ENCODE measurements around the gene CLHC1.

DNA sequence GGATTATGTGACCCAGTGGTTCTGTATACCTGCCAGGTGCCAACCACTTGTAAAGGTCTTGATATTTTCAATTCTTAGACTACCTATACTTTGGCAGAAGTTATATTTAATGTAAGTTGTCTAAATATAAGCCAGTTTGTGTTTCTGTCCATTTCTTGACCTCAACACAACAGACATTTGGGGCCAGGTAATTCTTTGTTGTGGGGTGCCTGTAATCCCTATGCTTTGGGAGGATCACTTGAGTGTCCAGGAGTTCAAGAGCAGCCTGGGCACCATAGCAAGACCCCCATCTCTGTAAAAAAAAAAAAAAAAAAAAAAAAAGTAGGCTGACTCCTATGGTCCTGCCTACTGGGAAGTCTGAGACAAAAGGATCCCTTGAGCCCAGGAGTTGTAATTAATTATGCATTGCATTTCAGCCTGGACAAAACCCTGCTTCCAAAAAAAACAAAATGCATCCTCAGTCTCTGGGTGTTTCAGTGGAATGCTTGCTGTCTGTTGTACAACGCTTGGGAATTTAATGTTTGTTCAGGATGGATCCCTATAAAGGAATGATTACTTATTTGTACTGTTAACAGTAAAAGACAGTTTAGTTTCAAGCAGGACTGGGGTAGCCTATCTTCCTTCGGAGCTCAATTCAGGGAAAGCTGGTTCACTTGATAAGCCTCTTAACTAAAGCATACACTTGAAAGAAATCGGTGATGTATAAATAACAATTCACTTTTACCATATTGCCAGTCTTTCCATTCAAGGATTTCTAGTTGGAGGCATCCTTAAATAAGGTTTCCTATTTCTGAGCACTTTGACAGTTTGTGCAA, 3.8 kb upstream of the CLHC1 start:
- TF ChIP-seq, protein P1, sequence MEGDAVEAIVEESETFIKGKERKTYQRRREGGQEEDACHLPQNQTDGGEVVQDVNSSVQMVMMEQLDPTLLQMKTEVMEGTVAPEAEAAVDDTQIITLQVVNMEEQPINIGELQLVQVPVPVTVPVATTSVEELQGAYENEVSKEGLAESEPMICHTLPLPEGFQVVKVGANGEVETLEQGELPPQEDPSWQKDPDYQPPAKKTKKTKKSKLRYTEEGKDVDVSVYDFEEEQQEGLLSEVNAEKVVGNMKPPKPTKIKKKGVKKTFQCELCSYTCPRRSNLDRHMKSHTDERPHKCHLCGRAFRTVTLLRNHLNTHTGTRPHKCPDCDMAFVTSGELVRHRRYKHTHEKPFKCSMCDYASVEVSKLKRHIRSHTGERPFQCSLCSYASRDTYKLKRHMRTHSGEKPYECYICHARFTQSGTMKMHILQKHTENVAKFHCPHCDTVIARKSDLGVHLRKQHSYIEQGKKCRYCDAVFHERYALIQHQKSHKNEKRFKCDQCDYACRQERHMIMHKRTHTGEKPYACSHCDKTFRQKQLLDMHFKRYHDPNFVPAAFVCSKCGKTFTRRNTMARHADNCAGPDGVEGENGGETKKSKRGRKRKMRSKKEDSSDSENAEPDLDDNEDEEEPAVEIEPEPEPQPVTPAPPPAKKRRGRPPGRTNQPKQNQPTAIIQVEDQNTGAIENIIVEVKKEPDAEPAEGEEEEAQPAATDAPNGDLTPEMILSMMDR (conservative IDR thresholded peaks at IDR 0.05; ENCODE audit: low read length), result no peak
- TF ChIP-seq EZH2phosphoT487 (IDR thresholded peaks at IDR 0.05; ENCODE audit: borderline replicate concordance), result no peak
